ENCODE measurements around the gene BTBD17. TPM values are rescaled to one million over a fixed set of nuclear protein-coding genes. Genes with fewer than 3 reads are reported as not detected.

Gene BTBD17
- total RNA-seq, 4 donors from 2014 or later = 0.67 to 0.89 TPM; not detected in 2

- Histone ChIP-seq H3K36me3 (no peaks in the 10 kb centered on the region), H3K27me3 (no peaks in the 10 kb centered on the region), H3K4me3 (replicated peaks in 1 of 3) (no peak overlapping the region), H3K4me1 (peaks cover 11 to 16% of the 10 kb centered on the region in 2 donors), H3K27ac (no peak overlapping the region), H3K9me3 (no peaks in the 10 kb centered on the region)
- TF ChIP-seq POLR2A (IDR thresholded peaks at IDR 0.05) = no peak
- TF ChIP-seq, protein P1, sequence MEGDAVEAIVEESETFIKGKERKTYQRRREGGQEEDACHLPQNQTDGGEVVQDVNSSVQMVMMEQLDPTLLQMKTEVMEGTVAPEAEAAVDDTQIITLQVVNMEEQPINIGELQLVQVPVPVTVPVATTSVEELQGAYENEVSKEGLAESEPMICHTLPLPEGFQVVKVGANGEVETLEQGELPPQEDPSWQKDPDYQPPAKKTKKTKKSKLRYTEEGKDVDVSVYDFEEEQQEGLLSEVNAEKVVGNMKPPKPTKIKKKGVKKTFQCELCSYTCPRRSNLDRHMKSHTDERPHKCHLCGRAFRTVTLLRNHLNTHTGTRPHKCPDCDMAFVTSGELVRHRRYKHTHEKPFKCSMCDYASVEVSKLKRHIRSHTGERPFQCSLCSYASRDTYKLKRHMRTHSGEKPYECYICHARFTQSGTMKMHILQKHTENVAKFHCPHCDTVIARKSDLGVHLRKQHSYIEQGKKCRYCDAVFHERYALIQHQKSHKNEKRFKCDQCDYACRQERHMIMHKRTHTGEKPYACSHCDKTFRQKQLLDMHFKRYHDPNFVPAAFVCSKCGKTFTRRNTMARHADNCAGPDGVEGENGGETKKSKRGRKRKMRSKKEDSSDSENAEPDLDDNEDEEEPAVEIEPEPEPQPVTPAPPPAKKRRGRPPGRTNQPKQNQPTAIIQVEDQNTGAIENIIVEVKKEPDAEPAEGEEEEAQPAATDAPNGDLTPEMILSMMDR (IDR thresholded peaks at IDR 0.05) = no peak
- 27 to 61% methylated on average over 3 to 11 of the region's 12 CpGs for WGBS, 2 donors
- intact Hi-C loops (cut with DNase I) = no loop called here
- no peak for DNase-seq
These were observed 51.8 kb downstream of the BTBD17 start for GRCh38 chr17:74309902-74310301.

GRCh38 chr17:74307984-74308773, 53.5 kb downstream of the BTBD17 start:
- Histone ChIP-seq H3K4me3 (replicated peaks in 1 of 3) (no peak overlapping the region), H3K4me1 (peaks cover 12 to 16% of the 10 kb centered on the region in 2 donors), H3K36me3 (no peaks in the 10 kb centered on the region), H3K9me3 (no peaks in the 10 kb centered on the region), H3K27me3 (no peaks in the 10 kb centered on the region), H3K27ac (peak overlapping the region in 2 of 3 donors; percentile 26 to 55)
- intact Hi-C loops (cut with DNase I) = no loop called here
- WGBS, 2 donors = 58 to 60% methylated on average over 15 of the region's 15 CpGs
- TF ChIP-seq POLR2A (IDR thresholded peaks at IDR 0.05) = no peak
- TF ChIP-seq, protein P1 (IDR thresholded peaks at IDR 0.05) = no peak
- peak; percentile 78 to 85 for DNase-seq

Other genes starting within 250 kb of the BTBD17 start
- 100 to 1,000 TPM; 320 to 657 (median 412) TPM for gene RPL38, start 158.2 kb downstream of the BTBD17 start, total RNA-seq
- 10 to 100 TPM; 12.4 to 24.7 (median 18.8) TPM for gene TTYH2, start 148.3 kb downstream of the BTBD17 start, total RNA-seq
- under 1 TPM in 1 of 4 donors, not detected in 3; 0.13 TPM for gene DNAI2, start 87.6 kb downstream of the BTBD17 start, total RNA-seq
- gene KIF19, start 35.6 kb downstream of the BTBD17 start, total RNA-seq = 1 to 10 TPM in 3 of 4 donors, under 1 TPM in 1; 0.94 to 7.7 (median 2.2) TPM
- gene GPR142, start 5.6 kb upstream of the BTBD17 start, total RNA-seq = under 1 TPM in 1 of 4 donors, not detected in 3; 0.67 TPM
- gene GPRC5C, start 70.2 kb upstream of the BTBD17 start, total RNA-seq = 100 to 1,000 TPM in 3 of 4 donors, 10 to 100 TPM in 1; 73.2 to 194 (median 163) TPM
- 1 to 10 TPM in 2 of 4 donors, under 1 TPM in 2; 0.78 to 5.8 (median 2.1) TPM for gene CD300A, start 104.8 kb upstream of the BTBD17 start, total RNA-seq
- not detected for gene CD300LB, start 169.6 kb upstream of the BTBD17 start, total RNA-seq
- gene CD300C, start 184.2 kb upstream of the BTBD17 start, total RNA-seq = 1 to 10 TPM in 2 of 4 donors, under 1 TPM in 1, not detected in 1; 0.45 to 1.2 (median 1.1) TPM
- not detected for gene CD300H, start 205.6 kb upstream of the BTBD17 start, total RNA-seq
- not detected for gene CD300LD, start 230.4 kb upstream of the BTBD17 start, total RNA-seq

Data from thyroid gland (tissue), 4 donors.